ENCODE data around the gene ASL.
A peak's percentile ranks its signal among the peaks of the same experiment; 100 is the strongest.
"Not testable (repeated sequence)": the region's sequence is repeated elsewhere in the genome, so short reads cannot be mapped to it uniquely, and the experiment has no call there.

ASL gene

GRCh38 chr7:66076462-66077329, 1.1 kb downstream of the ASL start:
- no peak for DNase-seq

GRCh38 chr7:66078067-66078466, 2.4 kb downstream of the ASL start:
- no peak for DNase-seq

GRCh38 chr7:66082083-66082482, 6.5 kb downstream of the ASL start:
- no peak for DNase-seq

GRCh38 chr7:66082886-66083415, 7.3 kb downstream of the ASL start:
- DNase-seq: no peak

GRCh38 chr7:66083677-66084076, 8.1 kb downstream of the ASL start:
- no peak for DNase-seq

- DNase-seq: no peak
Measured at GRCh38 chr7:66088861-66089838, 13.5 kb downstream of the ASL start.

- DNase-seq: no peak
Measured at GRCh38 chr7:66092654-66093053, 17.0 kb downstream of the ASL start.

GRCh38 chr7:66095010-66095409, 19.4 kb downstream of the ASL start:
- DNase-seq: no peak

- DNase-seq: no peak
Measured at GRCh38 chr7:66099232-66099550, 23.6 kb downstream of the ASL start.

GRCh38 chr7:66099551-66100407, 24.2 kb downstream of the ASL start:
- DNase-seq: peak; percentile 15

- no peak for DNase-seq
Measured at GRCh38 chr7:66100408-66101050, 24.9 kb downstream of the ASL start.

- not testable (repeated sequence) for DNase-seq
Measured at GRCh38 chr7:66102168-66102567, 26.5 kb downstream of the ASL start.

GRCh38 chr7:66103994-66104393, 28.4 kb downstream of the ASL start:
- not testable (repeated sequence) for DNase-seq

GRCh38 chr7:66105263-66105748, 29.7 kb downstream of the ASL start:
- no peak for DNase-seq

GRCh38 chr7:66108410-66108809, 32.8 kb downstream of the ASL start:
- not testable (repeated sequence) for DNase-seq

- DNase-seq: no peak
Measured at GRCh38 chr7:66110856-66111255, 35.2 kb downstream of the ASL start.

GRCh38 chr7:66114743-66115649, 39.4 kb downstream of the ASL start, which contains the start of gene CRCP:
CRCP (plus strand) TSS chr7:66114847; CDS start chr7:66114963, 116 bp downstream.
- DNase-seq: peak; percentile 85

- not testable (repeated sequence) for DNase-seq
Measured at GRCh38 chr7:66116680-66117420, 41.2 kb downstream of the ASL start.

GRCh38 chr7:66118603-66119002, 43.0 kb downstream of the ASL start:
- no peak for DNase-seq

All from effector CD4-positive, alpha-beta T cell (primary cell).